ENCODE data around the gene PSD. TPM values are rescaled to one million over a fixed set of nuclear protein-coding genes. Genes with fewer than 3 reads are reported as not detected.

Gene PSD
- total RNA-seq, 1 experiment from 2014 or later = 3.4 TPM

DNA sequence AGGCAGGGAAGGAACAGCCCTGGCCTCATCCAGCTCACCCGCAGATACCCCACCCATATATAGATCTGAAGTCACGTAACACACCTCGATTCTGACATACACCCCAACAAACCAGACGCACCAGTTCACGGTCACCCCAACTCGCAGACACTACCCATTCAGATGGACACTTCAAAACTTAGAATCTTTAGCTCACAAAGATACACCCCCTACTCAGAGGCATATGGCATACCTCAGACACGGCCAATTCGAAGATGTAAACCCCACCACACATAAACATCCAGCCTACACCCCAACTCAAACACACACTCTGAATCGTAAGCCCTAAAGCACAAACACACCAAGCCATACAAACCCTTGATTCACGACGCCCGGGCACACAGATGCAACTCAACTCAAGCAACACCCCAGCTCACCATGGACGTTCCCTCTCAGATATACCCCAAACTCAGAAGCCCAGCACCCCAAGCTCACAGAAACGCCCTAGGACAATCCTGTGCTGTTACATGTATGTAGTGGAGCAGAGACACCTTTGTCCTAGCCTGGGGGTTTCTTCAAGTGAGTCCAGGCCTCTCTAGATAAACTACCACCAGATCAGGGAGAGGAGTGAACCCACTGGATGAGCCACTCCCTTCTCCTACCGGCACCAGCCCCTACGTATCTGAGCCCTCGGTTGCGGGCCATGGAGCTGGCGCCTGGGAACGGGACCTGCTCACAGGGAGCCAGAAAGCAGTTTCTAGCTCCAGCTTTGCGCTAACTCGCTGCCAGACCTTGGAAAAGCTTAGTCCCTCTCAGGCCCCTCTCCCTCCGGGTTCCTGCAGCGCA, 8.8 kb downstream of the PSD start:
- H3K9me3 Mint-ChIP-seq = peaks cover 0 to 4% of the 10 kb centered on the region in 2 experiments; a peak in 1 of 5 replicates
- Histone ChIP-seq H2BK120ac (ENCODE audit: low read depth, low read length, poor library complexity, severe bottlenecking) (no peak overlapping the region), H3K14ac (ENCODE audit: insufficient read depth, low read length) (no peak overlapping the region), H3K4me2 (ENCODE audit: insufficient read depth, insufficient read length, low read length) (peak overlapping the region; percentile 27), H3K23me2 (ENCODE audit: insufficient read length, low read depth, low read length, poor library complexity, severe bottlenecking) (peaks cover 3% of the 10 kb centered on the region), H3K9me3 (ENCODE audit: control insufficient read depth, low read depth, low read length) (no peaks in the 10 kb centered on the region), H2BK15ac (ENCODE audit: low read depth, low read length) (no peak overlapping the region), H2BK12ac (ENCODE audit: insufficient read length, low read depth, low read length) (no peak overlapping the region), H3T11ph (ENCODE audit: low read length) (no peak overlapping the region), H4K5ac (ENCODE audit: insufficient read length, low read depth, low read length) (no peak overlapping the region), H4K91ac (ENCODE audit: insufficient read length, low read depth, low read length) (no peak overlapping the region), H3K79me2 (ENCODE audit: insufficient read depth, low read length) (no peaks in the 10 kb centered on the region), H4K20me1 (ENCODE audit: control insufficient read depth, insufficient read depth, insufficient read length) (peaks cover 2% of the 10 kb centered on the region), H2AFZ (ENCODE audit: low read length) (no peak overlapping the region), H4K8ac (replicated peaks; ENCODE audit: insufficient read length, low read depth, low read length) (no peak overlapping the region), H3K27me3 (ENCODE audit: insufficient read depth, low read length) (peaks cover 27% of the 10 kb centered on the region; the same call in 1 of the 2 replicates), H3K23ac (ENCODE audit: insufficient read length, low read depth, low read length) (no peak overlapping the region), H2BK20ac (ENCODE audit: low read depth, low read length, poor library complexity, severe bottlenecking) (no peak overlapping the region), H3K9ac (ENCODE audit: extremely low read depth, insufficient read length, low read length) (no peak overlapping the region), H3K18ac (ENCODE audit: insufficient read length, low read depth, low read length) (peak overlapping the region; percentile 34), H3K56ac (ENCODE audit: insufficient read length, low read depth, low read length) (no peak overlapping the region), H2BK5ac (ENCODE audit: insufficient read length, low read length) (no peak overlapping the region), H3K4ac (ENCODE audit: low read depth, low read length) (no peak overlapping the region), H3K4me1 (ENCODE audit: insufficient read depth, low read length) (peaks cover 3% of the 10 kb centered on the region; the same call in 1 of the 2 replicates), H3K27ac (ENCODE audit: insufficient read length, low read depth, low read length) (no peak overlapping the region), H3K79me1 (ENCODE audit: insufficient read depth, low read depth, low read length, poor library complexity, severe bottlenecking) (no peaks in the 10 kb centered on the region), H2AK5ac (ENCODE audit: insufficient read length, low read length) (no peak overlapping the region)
- peaks cover 89% of the 10 kb centered on the region for H3K27me3 Mint-ChIP-seq (ENCODE audit: low read depth)
- H3K27ac Mint-ChIP-seq = no peak overlapping the region
- peak overlapping the region; percentile 47 to 75 for H3K4me3 Mint-ChIP-seq
- peaks cover 0 to 2% (median 2%) of the 10 kb centered on the region in 3 experiments; a peak in 2 of 7 replicates for H3K36me3 Mint-ChIP-seq (ENCODE audit: insufficient read depth in 1 of 3, low read depth in 3 of 3)
- DNase-seq = peak; percentile 38
- H3K4me1 Mint-ChIP-seq = peaks cover 28 to 46% of the 10 kb centered on the region in 2 experiments
- no CpG with 5 or more reads among the region's 24 CpGs for WGBS (ENCODE audit: extremely low coverage, insufficient read length, low lambda C conversion rate)
- TF ChIP-seq, protein P1, sequence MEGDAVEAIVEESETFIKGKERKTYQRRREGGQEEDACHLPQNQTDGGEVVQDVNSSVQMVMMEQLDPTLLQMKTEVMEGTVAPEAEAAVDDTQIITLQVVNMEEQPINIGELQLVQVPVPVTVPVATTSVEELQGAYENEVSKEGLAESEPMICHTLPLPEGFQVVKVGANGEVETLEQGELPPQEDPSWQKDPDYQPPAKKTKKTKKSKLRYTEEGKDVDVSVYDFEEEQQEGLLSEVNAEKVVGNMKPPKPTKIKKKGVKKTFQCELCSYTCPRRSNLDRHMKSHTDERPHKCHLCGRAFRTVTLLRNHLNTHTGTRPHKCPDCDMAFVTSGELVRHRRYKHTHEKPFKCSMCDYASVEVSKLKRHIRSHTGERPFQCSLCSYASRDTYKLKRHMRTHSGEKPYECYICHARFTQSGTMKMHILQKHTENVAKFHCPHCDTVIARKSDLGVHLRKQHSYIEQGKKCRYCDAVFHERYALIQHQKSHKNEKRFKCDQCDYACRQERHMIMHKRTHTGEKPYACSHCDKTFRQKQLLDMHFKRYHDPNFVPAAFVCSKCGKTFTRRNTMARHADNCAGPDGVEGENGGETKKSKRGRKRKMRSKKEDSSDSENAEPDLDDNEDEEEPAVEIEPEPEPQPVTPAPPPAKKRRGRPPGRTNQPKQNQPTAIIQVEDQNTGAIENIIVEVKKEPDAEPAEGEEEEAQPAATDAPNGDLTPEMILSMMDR (conservative IDR thresholded peaks at IDR 0.05) = no peak

Measured in H9 (cell line).